GM19324 (cell line): Measurements from ENCODE around the gene GLRA3.
"Not testable (repeated sequence)": the region's sequence is repeated elsewhere in the genome, so short reads cannot be mapped to it uniquely, and the experiment has no call there.

ENCODE experiments used
- ATAC-seq: cut with Tn5 transposase; IDR thresholded peaks from one replicate; pipeline ENCODE4 v1.9.1; 2021; ENCODE audit warnings: mild to moderate bottlenecking, moderate library complexity; ENCODE audit not compliant: unreplicated experiment, low FRiP score

GLRA3 gene

GRCh38 chr4:174813292-174813691, 15.8 kb downstream of the GLRA3 start:
- ATAC-seq = no peak

- no peak for ATAC-seq
Observed at GRCh38 chr4:174810834-174811233, 18.2 kb downstream of the GLRA3 start.

DNA sequence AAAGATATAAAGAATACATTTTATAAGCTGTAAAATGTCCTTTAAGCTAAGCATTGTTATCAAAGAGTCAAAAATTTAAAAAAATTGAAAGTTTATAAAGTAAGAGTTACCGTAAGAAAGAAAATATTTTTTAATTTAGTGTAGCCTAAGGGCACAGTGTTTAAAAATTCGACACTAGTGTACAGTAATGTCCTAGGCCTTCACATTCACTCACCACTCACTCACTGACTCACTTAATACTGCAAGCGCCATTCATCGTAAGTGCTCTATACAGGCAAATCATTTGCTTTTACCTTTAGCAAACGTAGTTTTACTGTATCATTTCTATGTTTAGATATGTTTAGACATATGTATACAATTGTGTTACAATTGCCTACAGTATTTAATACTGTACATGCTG, 20.2 kb downstream of the GLRA3 start:
- no peak for ATAC-seq

DNA sequence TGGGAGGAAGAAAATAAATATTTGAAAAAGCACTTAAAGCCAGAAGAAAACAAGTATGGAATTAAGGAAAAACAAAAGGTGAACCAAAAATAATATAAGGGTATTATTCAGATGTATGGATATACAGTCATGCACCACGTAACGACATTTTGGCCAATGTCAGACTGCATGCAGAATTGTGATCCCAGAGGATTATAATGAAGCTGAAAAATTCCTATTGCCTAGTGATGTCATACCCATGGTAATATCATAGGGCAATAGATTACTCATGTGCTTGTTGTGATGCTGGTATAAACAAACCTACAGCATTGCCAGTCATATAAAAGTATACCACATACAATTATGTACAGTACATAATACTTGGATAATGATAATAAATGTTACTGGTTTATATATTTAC, 20.9 kb downstream of the GLRA3 start:
- no peak for ATAC-seq

DNA sequence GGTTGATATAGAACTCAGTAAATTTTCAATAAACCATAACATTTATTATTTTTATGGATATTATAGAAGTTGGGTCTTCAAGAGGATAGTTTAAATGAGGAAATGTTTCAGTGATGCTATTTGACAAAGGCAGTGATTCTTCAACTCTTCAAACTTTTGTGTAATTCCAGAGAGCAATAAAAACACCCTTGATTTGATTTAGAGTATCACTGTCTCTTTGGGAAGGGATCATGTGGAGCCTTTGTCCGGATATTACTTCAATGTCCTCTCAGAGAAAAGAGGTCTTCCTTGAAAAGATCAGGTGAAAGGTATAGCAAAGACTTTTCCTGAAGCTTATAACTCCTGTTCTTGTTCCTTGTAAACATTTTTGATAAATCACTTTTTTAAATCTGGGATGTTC, 23.3 kb downstream of the GLRA3 start:
- ATAC-seq = no peak

- ATAC-seq = no peak
Observed at GRCh38 chr4:174794543-174795094, 34.4 kb downstream of the GLRA3 start.

GRCh38 chr4:174789657-174790056, 39.4 kb downstream of the GLRA3 start:
- ATAC-seq = no peak

DNA sequence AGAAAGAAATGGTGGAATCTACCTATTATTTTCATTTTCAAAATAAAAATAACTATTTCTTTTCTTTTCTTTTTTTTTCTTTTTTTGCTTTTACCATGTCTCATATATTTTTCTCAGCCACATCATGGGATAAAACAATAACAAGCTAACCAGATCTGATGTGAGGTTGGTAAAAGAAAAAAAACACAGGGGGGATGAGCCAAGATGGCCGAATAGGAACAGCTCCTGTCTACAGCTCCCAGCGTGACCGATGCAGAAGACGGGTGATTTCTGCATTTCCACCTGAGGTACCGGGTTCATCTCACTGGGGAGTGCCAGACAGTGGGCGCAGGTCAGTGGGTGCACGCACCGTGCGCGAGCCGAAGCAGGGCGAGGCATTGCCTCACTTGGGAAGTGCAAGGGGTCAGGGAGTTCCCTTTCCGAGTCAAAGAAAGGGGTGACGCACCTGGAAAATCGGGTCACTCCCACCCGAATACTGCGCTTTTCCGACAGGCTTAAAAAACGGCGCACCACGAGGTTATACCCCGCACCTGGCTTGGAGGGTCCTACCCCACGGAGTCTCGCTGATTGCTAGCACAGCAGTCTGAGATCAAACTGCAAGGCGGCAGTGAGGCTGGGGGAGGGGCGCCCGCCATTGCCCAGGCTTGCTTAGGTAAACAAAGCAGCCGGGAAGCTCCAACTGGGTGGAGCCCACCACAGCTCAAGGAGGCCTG, 50.6 kb downstream of the GLRA3 start:
- ATAC-seq = not testable (repeated sequence)

DNA sequence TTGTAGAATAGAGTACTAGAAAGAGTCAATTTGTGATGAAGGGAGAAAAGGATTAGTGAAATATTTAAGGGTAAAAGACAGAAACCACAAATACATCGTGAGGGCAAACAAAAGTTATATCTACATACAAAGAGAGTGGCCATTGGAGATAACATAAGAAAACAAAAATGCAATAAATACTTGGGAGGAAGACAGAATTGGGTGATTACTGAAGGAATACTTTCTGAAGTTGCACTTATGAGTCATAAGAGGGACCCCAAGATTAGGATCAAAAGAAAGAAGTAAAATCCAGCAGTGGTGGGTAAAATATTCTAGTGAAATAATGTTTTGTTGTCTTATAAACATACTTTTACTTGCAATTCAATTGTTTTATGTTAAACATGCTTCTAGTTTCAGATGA, 53.7 kb downstream of the GLRA3 start:
- no peak for ATAC-seq

DNA sequence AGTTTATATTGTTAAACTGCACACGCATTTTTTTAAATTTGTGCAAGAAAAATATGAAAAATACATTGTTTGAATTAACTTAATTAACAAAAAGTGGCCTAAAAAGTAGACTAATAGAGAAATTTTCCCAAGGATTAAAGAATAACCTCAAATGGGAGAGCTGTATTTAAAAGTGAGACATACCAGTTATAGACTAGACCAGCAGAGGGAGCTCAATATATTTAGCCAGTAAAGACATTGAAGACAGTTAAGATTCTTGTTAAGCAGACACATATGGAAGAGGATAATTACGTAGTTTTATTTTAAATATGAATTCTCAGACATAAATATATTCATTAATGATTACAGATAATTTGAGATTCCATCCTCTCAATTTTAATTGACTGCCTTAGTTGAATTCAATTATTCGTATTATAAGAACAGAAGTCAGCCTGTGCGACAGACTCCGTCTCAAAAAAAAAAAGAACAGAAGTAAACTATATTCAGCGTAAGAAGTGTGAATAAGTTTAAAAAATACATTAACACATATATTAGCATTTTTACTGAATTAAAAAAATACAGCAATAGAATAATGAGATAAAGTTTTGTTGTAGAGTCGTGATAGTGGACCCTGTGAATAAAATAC, 64.8 kb downstream of the GLRA3 start:
- no peak for ATAC-seq

GRCh38 chr4:174763454-174764104, 65.5 kb downstream of the GLRA3 start:
- no peak for ATAC-seq

DNA sequence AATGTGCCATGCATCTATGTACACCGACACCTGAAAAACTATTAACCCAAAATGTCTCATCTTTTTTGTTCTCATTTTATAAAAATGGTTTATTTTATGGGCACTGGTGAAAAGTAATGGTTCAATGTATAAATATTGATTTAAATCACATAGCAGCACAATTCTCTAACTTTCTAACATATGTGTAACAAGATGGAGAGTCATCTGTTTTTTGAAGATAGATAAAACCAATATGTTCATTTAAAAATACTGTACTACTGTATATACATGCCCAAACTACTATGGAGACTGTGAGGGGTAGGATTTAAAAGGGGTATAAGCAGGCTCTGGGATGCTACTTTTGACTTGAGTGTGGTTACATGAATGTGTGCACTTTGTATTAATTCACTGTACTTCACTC, 67.6 kb downstream of the GLRA3 start:
- no peak for ATAC-seq

DNA sequence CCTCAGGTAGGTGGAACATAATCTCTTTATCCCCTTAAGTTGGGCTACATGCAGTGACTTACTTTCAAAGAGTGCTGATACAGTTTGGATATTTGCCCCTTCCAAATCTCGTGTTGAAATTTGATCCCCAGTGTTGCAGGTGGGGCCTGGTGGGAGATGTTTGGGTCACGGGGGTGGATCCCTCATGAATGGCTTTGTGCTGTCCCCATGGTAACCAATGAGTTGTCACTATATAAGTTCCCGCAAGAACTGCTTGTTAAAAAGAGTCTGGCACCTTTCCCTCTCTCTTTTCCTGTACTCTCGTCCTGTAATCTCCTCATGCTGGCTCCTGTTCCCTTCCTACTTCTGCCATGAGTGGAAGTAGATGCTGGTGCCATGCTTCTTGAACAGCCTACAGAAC, 71.3 kb downstream of the GLRA3 start:
- ATAC-seq = no peak

GRCh38 chr4:174753021-174753420, 76.0 kb downstream of the GLRA3 start:
- ATAC-seq = no peak

DNA sequence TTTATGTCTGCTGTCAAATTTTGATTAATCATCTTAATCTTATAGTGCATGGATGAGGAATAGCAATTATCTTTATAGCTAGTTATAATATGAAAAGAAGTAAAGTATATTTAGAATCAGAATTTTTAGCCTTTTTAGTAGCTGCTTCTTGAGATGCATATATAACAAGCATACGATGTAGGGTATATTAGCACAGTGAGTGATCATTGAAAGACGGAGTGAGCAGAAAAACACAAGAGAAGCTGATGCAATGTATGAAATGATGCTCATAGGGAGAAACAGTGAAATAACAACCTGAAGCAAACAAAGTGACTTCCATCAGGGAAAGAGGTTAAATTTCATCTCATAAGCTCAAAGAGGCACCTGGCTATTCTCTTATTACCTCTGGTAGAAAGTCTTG, 77.0 kb downstream of the GLRA3 start:
- ATAC-seq = no peak

DNA sequence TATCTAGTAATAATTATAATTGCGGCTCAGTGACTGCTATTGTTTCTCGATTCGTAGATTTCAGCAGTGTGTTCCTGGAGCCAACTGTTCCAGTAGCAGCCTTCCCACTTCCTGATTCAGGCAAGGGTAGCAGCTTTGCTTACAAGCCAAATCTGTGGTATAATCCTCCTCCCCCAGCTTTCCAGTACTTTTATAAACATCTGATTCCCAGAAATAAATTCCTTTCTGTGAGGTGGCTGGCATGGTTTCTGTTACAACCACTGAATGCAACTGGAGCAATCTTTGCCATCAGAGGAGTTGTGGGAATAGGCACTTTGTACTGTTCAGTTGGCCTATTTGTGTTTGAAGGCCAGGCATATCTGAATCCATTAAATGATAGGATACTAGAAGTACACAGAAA, 80.0 kb downstream of the GLRA3 start:
- no peak for ATAC-seq

DNA sequence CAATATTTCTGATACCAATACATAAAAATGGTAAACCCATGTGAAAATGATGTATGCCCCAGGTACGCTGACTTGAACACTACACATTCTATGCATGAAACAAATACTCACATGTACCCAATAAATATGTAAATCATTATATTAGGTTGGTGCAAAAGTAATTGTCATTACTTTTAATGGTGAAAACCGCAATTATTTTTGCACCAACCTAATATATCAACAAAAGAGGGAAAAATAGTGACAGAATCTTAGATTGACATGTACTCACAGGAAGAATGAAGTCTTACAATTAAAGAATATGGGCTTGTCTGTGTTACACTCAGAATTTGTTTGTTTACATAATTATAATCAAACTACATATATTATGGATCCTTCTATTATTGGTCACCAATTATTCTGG, 82.3 kb downstream of the GLRA3 start:
- ATAC-seq = no peak

DNA sequence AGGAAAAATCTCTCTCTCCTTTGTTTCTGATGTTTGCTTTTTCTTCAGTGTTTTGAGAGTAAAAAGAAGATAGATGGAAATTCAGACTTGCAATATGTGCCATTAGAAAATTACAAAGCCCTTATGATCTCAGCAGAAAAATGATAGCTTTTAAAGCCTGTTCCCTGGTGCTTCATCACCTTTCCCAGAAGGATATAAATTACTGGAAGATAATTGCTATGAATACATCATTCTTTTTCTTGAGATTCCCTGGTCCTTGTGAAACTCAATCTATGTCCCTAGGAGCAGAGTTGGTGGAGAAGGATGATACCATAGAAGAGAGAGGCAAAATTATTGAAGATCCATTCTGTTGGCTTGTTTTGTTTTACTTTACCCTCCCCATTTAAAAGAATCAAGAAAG, 86.5 kb downstream of the GLRA3 start:
- ATAC-seq = no peak

DNA sequence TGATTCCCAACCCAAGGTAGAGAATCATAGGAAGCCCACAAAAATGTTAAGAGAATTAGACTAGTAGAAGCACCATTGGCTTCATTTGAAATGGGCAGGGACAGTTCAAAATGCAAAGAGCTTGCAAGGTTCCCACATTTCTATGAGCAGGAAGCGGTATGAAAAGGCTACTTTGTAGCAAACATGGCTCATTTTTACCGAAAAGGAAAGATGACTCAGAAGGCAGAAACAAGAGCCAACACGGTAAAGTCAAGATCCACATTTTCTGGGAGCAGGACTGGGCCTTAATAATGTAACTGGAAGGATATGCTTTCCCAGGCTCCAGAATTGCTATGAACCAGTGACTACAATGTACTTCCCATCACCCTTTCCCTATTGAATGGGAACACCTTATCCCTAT, 89.5 kb downstream of the GLRA3 start:
- ATAC-seq = no peak

GRCh38 chr4:174734181-174734580, 94.9 kb downstream of the GLRA3 start:
- no peak for ATAC-seq

DNA sequence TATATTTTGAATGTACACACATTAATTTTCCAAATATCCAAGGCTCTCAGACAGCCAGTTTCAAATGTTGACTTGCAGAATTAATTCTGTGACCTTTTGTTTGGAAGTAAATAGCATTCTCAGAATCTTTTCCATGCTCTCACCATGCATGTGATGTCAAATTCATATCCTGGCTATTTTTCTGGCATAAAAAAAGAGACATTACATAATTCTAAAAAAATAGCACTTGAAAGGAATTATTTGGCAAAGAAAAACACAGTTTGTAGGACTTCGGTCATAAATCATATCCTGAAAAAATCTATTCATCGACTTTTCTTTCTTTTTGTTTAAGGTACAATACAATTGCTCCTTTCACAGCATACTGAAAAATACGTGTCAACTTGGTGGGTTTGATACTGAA, 111.2 kb downstream of the GLRA3 start:
- no peak for ATAC-seq
